ENCODE data around the gene LONRF2.

Gene LONRF2

GRCh38 chr2:100317634-100318033 is 4.7 kb downstream of the LONRF2 start:
- no peak for DNase-seq (ENCODE audit: low read depth in 1 of 2, low spot score in 1 of 2)
- TF ChIP-seq, protein P1, sequence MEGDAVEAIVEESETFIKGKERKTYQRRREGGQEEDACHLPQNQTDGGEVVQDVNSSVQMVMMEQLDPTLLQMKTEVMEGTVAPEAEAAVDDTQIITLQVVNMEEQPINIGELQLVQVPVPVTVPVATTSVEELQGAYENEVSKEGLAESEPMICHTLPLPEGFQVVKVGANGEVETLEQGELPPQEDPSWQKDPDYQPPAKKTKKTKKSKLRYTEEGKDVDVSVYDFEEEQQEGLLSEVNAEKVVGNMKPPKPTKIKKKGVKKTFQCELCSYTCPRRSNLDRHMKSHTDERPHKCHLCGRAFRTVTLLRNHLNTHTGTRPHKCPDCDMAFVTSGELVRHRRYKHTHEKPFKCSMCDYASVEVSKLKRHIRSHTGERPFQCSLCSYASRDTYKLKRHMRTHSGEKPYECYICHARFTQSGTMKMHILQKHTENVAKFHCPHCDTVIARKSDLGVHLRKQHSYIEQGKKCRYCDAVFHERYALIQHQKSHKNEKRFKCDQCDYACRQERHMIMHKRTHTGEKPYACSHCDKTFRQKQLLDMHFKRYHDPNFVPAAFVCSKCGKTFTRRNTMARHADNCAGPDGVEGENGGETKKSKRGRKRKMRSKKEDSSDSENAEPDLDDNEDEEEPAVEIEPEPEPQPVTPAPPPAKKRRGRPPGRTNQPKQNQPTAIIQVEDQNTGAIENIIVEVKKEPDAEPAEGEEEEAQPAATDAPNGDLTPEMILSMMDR (IDR thresholded peaks at IDR 0.05; ENCODE audit: insufficient read depth, low read length) = no peak
- TF ChIP-seq GABPA (IDR thresholded peaks at IDR 0.05; ENCODE audit: low read depth) (no peak), POLR2AphosphoS5 (IDR thresholded peaks at IDR 0.05; ENCODE audit: low read depth) (no peak), SPI1 (IDR thresholded peaks at IDR 0.05; ENCODE audit: borderline replicate concordance, low read depth) (no peak)
- TF ChIP-seq, protein P2, sequence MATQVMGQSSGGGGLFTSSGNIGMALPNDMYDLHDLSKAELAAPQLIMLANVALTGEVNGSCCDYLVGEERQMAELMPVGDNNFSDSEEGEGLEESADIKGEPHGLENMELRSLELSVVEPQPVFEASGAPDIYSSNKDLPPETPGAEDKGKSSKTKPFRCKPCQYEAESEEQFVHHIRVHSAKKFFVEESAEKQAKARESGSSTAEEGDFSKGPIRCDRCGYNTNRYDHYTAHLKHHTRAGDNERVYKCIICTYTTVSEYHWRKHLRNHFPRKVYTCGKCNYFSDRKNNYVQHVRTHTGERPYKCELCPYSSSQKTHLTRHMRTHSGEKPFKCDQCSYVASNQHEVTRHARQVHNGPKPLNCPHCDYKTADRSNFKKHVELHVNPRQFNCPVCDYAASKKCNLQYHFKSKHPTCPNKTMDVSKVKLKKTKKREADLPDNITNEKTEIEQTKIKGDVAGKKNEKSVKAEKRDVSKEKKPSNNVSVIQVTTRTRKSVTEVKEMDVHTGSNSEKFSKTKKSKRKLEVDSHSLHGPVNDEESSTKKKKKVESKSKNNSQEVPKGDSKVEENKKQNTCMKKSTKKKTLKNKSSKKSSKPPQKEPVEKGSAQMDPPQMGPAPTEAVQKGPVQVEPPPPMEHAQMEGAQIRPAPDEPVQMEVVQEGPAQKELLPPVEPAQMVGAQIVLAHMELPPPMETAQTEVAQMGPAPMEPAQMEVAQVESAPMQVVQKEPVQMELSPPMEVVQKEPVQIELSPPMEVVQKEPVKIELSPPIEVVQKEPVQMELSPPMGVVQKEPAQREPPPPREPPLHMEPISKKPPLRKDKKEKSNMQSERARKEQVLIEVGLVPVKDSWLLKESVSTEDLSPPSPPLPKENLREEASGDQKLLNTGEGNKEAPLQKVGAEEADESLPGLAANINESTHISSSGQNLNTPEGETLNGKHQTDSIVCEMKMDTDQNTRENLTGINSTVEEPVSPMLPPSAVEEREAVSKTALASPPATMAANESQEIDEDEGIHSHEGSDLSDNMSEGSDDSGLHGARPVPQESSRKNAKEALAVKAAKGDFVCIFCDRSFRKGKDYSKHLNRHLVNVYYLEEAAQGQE (IDR thresholded peaks at IDR 0.05; ENCODE audit: insufficient replicate concordance, low read depth) = no peak

DNA sequence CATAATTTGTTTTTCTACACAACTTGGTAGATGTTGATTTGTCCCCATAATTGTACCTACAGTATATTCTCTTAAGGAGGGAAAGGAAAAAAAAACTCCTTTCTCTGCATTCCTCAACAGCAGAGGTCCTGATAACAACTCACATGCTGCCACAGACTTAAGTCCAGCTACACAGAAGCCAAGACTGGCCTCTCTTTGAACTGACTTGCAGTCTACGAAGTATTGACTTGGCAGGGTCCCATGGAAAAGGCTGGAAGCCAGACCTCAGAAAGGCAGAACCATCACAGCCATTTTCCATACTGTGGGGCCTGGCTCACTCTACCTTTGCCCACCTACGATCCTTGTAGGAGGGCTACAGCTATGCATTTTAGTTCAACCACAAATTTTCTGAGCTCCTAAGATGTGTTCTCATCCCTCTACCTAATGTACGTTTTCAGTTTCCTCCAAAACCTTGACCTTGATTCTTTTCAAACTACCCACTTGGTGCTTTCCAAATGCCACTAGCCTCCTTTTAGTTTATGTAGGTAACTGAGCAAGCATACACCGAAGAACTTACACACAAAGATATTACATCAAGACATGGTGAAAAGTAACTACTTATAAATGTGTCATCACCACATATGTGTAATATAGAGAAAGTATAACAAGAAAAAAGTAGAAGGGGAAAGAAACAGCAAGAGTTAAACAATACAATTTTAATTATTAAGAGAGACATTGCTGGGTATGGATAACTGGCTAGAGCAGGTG is 12.2 kb downstream of the LONRF2 start:
- Histone ChIP-seq H3K27me3 (ENCODE audit: insufficient read depth, poor library complexity, severe bottlenecking) (no peaks in the 10 kb centered on the region), H3K4me3 (replicated peaks; ENCODE audit: insufficient read depth, low read length) (no peak overlapping the region), H3K27ac (replicated peaks) (no peak overlapping the region)
- no peak for DNase-seq (ENCODE audit: low read depth in 1 of 2, low spot score in 1 of 2)
- TF ChIP-seq SPI1 (IDR thresholded peaks at IDR 0.05; ENCODE audit: borderline replicate concordance, low read depth) (no peak), POLR2AphosphoS5 (IDR thresholded peaks at IDR 0.05; ENCODE audit: low read depth) (no peak), GABPA (IDR thresholded peaks at IDR 0.05; ENCODE audit: low read depth) (no peak)
- TF ChIP-seq, protein P2 (IDR thresholded peaks at IDR 0.05; ENCODE audit: insufficient replicate concordance, low read depth) = no peak
- TF ChIP-seq, protein P1 (IDR thresholded peaks at IDR 0.05; ENCODE audit: insufficient read depth, low read length) = no peak

More at GRCh38 chr2:100317634-100318033, 4.7 kb downstream of the LONRF2 start:
- Histone ChIP-seq H3K27me3 (ENCODE audit: insufficient read depth, poor library complexity, severe bottlenecking) (peaks cover 19% of the 10 kb centered on the region), H3K27ac (replicated peaks) (no peak overlapping the region), H3K4me3 (replicated peaks; ENCODE audit: insufficient read depth, low read length) (no peak overlapping the region)

- no peaks in the 10 kb centered on the region for H3K27me3 ChIP-seq (ENCODE audit: insufficient read depth, poor library complexity, severe bottlenecking)
- no peak overlapping the region for H3K27ac ChIP-seq (replicated peaks)
- TF ChIP-seq, protein P2 (IDR thresholded peaks at IDR 0.05; ENCODE audit: insufficient replicate concordance, low read depth) = no peak
- TF ChIP-seq SPI1 (IDR thresholded peaks at IDR 0.05; ENCODE audit: borderline replicate concordance, low read depth) = no peak
- TF ChIP-seq GABPA (IDR thresholded peaks at IDR 0.05; ENCODE audit: low read depth) = no peak
- TF ChIP-seq POLR2AphosphoS5 (IDR thresholded peaks at IDR 0.05; ENCODE audit: low read depth) = no peak
- TF ChIP-seq, protein P1 (IDR thresholded peaks at IDR 0.05; ENCODE audit: insufficient read depth, low read length) = no peak
- no peak for DNase-seq (ENCODE audit: low read depth in 1 of 2, low spot score in 1 of 2)
- H3K4me3 ChIP-seq (replicated peaks; ENCODE audit: insufficient read depth, low read length) = no peak overlapping the region
Observed at GRCh38 chr2:100309311-100309710, 13.0 kb downstream of the LONRF2 start.

All from HL-60 (cell line).